ENCODE data around the gene DBR1.

Gene DBR1

DNA sequence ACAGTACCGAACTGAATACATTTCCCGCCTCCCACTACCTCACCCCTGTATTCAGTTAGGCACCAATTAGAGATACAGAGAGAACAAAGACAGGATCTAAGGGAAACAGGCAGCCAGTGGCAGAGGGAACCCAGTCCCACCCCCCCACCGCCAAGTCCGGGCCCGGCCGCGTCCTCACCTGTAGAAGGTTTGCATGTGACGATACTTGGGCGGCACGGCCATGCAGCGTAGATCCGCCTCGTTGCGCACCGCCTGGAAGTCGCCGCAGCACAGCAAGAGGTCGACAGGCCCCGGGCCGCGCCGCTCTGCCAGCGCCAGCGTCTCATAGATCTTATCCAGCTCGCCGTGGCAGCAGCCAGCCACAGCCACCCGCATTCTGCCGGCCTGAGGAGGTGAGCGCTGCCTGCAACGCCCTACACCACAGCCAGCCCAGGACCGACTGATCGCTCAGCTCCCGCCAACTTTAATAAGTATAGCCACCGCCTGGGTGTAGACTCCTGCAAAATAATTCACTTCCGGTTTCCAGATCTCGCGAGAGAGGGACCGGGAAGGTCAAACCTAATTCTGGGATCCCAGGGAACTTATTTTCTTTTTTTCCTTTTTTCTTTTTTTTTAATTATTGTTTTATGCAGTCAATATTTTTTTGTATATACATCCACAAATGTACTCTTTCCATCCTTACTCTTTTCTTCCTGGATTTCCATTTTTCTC, at the start of gene DBR1:
TSS of gene DBR1 (minus strand) at position 501 of the 711 bp plus-strand sequence. CDS start at position 375, 126 bp downstream.
- no peak for TF ChIP-seq CTCF (conservative IDR thresholded peaks at IDR 0.05; ENCODE audit: low read depth, low read length)
- DNase-seq (ENCODE audit: low read depth), result peak; percentile 85
- peak within 1 kb of the TSS; percentile 91 for H3K4me3 ChIP-seq (ENCODE audit: low read depth, low read length)

DNA sequence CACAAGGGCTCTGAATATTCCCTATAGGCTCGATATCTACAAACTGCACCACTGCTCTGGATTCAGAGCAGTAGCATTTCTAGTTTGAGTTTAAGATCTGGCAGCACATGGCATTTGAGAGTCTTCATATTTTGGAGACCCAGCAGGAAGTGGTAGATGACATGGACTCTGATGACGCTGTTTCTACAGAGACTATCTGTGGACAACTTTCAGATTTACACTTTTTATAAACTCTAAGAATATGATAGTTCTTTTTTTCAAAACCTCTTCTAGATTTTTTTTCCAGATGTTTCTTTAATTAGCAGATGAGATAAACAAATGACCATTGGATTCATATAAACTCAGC, 48.2 kb upstream of the DBR1 start:
- no peak for TF ChIP-seq CTCF (conservative IDR thresholded peaks at IDR 0.05; ENCODE audit: low read depth, low read length)
- H3K4me3 ChIP-seq (ENCODE audit: low read depth, low read length), result no peak overlapping the region
- DNase-seq (ENCODE audit: low read depth), result no peak

- no peak for TF ChIP-seq CTCF (conservative IDR thresholded peaks at IDR 0.05; ENCODE audit: low read depth, low read length)
- no peak overlapping the region for H3K4me3 ChIP-seq (ENCODE audit: low read depth, low read length)
- peak; percentile 24 for DNase-seq (ENCODE audit: low read depth)
Observed at GRCh38 chr3:138222131-138222941, 47.6 kb upstream of the DBR1 start.

DNA sequence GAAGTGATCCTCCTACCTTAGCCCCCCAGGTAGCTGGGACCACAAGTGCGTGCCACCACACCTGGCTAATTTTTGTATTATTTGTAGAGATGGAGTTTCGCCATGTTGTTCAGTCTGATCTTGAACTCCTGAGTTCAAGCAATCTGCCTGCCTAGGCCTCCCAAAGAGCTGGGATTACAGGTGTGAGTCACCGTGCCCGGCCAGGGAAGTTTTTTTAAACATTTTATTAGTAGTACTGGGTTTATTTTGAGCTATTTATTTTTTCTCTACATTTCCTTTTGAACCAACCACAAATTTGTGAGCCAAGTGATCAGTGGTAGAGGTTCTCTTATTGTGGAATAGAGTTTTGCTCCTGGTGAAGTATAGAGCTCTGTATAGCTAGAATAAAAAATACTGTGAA, 46.1 kb upstream of the DBR1 start:
- no peak for DNase-seq (ENCODE audit: low read depth)
- no peak for TF ChIP-seq CTCF (conservative IDR thresholded peaks at IDR 0.05; ENCODE audit: low read depth, low read length)
- H3K4me3 ChIP-seq (ENCODE audit: low read depth, low read length), result no peak overlapping the region

GRCh38 chr3:138220242-138220641, 45.5 kb upstream of the DBR1 start:
- no peak overlapping the region for H3K4me3 ChIP-seq (ENCODE audit: low read depth, low read length)
- TF ChIP-seq CTCF (conservative IDR thresholded peaks at IDR 0.05; ENCODE audit: low read depth, low read length), result no peak
- no peak for DNase-seq (ENCODE audit: low read depth)

DNA sequence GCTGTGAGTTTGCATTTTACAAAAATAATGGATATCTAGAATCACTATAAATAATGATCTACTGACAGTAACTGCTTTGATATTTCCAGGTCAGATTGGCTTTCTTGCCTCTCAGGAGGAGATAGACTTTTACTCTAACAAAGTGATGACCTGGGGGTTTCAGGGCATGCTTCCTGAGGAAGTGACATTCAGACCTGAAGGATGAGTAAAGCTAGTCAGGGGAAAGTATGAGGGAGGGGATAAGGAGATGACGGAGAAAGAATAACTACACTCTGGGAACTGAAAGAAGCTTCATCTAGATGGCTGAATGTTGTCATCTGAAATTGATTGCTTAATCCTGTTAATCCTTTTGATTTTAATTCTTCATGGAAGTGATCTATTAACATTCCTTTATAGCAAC, 44.5 kb upstream of the DBR1 start:
- DNase-seq (ENCODE audit: low read depth), result peak; percentile 56
- TF ChIP-seq CTCF (conservative IDR thresholded peaks at IDR 0.05; ENCODE audit: low read depth, low read length), result no peak

More for the DNA sequence above, 44.5 kb upstream of the DBR1 start:
- no peak overlapping the region for H3K4me3 ChIP-seq (ENCODE audit: low read depth, low read length)

Data from choroid plexus epithelial cell (primary cell).